H1 (cell line): ENCODE data around the gene MTMR6. TPM values are rescaled to one million over a fixed set of nuclear protein-coding genes. Genes with fewer than 3 reads are reported as not detected.

Experiments used
- CTCF ChIA-PET: fragments of 300-600 bp; sonication (Branson Sonifier 250); formaldehyde crosslinking; loops from one replicate; lab custom pipeline; 2021; ENCODE audit not compliant: partially characterized antibody; lab: Charles Lee
- POLR2A ChIA-PET: fragments of 300-600 bp; sonication (Branson Sonifier 250); formaldehyde crosslinking; loops from one replicate; lab custom pipeline; 2021; ENCODE audit warnings: inconsistent platforms; ENCODE audit not compliant: partially characterized antibody; lab: Charles Lee
- DNase-seq, 2 experiments: peaks; one replicate each; pipeline versions ENCODE4 v3.0.0 to v3.0.0-alpha.2; 2010 to 2022; ENCODE audit warnings: low spot score in 2 of 2, low read depth in 1 of 2, mixed read lengths in 1 of 2
- FAIRE-seq: peaks from 2 replicates; lab custom pipeline; 2011; peaks lifted over from hg19 to GRCh38; lab: Jason Lieb, UNC
- H2AFZ ChIP-seq: 2 replicates; pipeline ENCODE4 v1.8.1; 2012; ENCODE audit warnings: low read length, inconsistent platforms
- H2AK5ac ChIP-seq: 2 replicates; pipeline ENCODE4 v1.6.1; 2013; ENCODE audit warnings: low read depth, low read length
- H2BK120ac ChIP-seq: replicated peaks from 2 replicates; pipeline ENCODE3; 2013; ENCODE audit warnings: low read depth, low read length, inconsistent platforms
- H2BK12ac ChIP-seq: 2 replicates; pipeline ENCODE4 v1.6.1; 2013; ENCODE audit warnings: low read depth, low read length
- H2BK15ac ChIP-seq: 2 replicates; pipeline ENCODE4 v1.6.1; 2013; ENCODE audit warnings: low read length
- H2BK20ac ChIP-seq: 2 replicates; pipeline ENCODE4 v1.6.1; 2013; ENCODE audit warnings: low read length
- H2BK5ac ChIP-seq: 2 replicates; pipeline ENCODE4 v1.6.1; 2013; ENCODE audit warnings: low read depth, low read length
- H3K14ac ChIP-seq: 2 replicates; pipeline ENCODE4 v1.6.1; 2013; ENCODE audit warnings: inconsistent platforms; ENCODE audit not compliant: insufficient read length
- H3K18ac ChIP-seq: 2 replicates; pipeline ENCODE4 v1.6.1; 2013; ENCODE audit warnings: low read length; ENCODE audit errors: extremely low read depth
- H3K23ac ChIP-seq: 2 replicates; pipeline ENCODE4 v1.6.1; 2013; ENCODE audit warnings: inconsistent platforms; ENCODE audit not compliant: insufficient read length
- H3K23me2 ChIP-seq: 2 replicates; pipeline ENCODE4 v1.6.1; 2013; ENCODE audit warnings: low read depth, low read length
- H3K27ac ChIP-seq: 2 replicates; pipeline ENCODE4 v1.6.1; 2011; ENCODE audit warnings: low read depth, low read length, inconsistent platforms
- H3K27me3 ChIP-seq, 4 experiments: replicated peaks in 1 of 4; 1 replicate in 1 of 4; 2 replicates in 3 of 4; pipeline versions ENCODE4 v1.6.1 to v1.8.1; 2011 to 2013; ENCODE audit warnings: low read length in 3 of 4, mild to moderate bottlenecking in 3 of 4, inconsistent platforms in 2 of 4, mixed read lengths in 2 of 4, moderate library complexity in 1 of 4; ENCODE audit not compliant: control insufficient read depth in 3 of 4, insufficient read depth in 3 of 4; ENCODE audit errors: extremely low read depth in 1 of 4
- H3K36me3 ChIP-seq, 4 experiments: 2 replicates each; pipeline versions ENCODE4 v1.6.1 to v1.8.1; 2011 to 2013; ENCODE audit warnings: mild to moderate bottlenecking in 4 of 4, low read length in 3 of 4, moderate library complexity in 2 of 4, control low read depth in 1 of 4, inconsistent platforms in 1 of 4; ENCODE audit not compliant: insufficient read depth in 4 of 4, control insufficient read depth in 2 of 4
- H3K4ac ChIP-seq: replicated peaks from 2 replicates; pipeline ENCODE3; 2013; ENCODE audit warnings: low read length, low read depth, mixed read lengths, inconsistent platforms; ENCODE audit not compliant: insufficient read length
- H3K4me1 ChIP-seq, 4 experiments: replicated peaks in 1 of 4; 1 replicate in 1 of 4; 2 replicates in 3 of 4; pipeline versions ENCODE4 v1.6.1 to v1.8.1; 2011 to 2013; ENCODE audit warnings: low read length in 3 of 4, inconsistent platforms in 2 of 4, mixed read lengths in 1 of 4; ENCODE audit not compliant: insufficient read depth in 4 of 4, control insufficient read depth in 3 of 4
- H3K4me2 ChIP-seq, 2 experiments: 2 replicates each; pipeline versions ENCODE4 v1.6.1 to v1.8.1; 2011 to 2013; ENCODE audit warnings: low read depth in 2 of 2, low read length in 2 of 2, control low read depth in 1 of 2, inconsistent platforms in 1 of 2, mild to moderate bottlenecking in 1 of 2; ENCODE audit not compliant: insufficient read depth in 1 of 2
- H3K4me3 ChIP-seq, 4 experiments: fragments of 200-600, 300-600 bp in 1 of 4; sonication (generic), shearing (Covaris generic), sonication (Bioruptor Twin) in 1 of 4; 2 replicates each; pipeline versions ENCODE4 v1.5.1 to v1.8.1; 2011 to 2016; ENCODE audit warnings: low read length in 4 of 4, low read depth in 3 of 4, control low read depth in 2 of 4, inconsistent platforms in 2 of 4, mild to moderate bottlenecking in 2 of 4, mixed read lengths in 1 of 4, moderate library complexity in 1 of 4; ENCODE audit not compliant: insufficient read depth in 2 of 4; ENCODE audit errors: extremely low read depth in 1 of 4
- H3K56ac ChIP-seq: replicated peaks from 2 replicates; pipeline ENCODE3; 2013; ENCODE audit warnings: low read depth, mild to moderate bottlenecking, mixed read lengths, low read length, inconsistent platforms; ENCODE audit not compliant: insufficient read length
- H3K79me1 ChIP-seq: 2 replicates; pipeline ENCODE4 v1.6.1; 2013; ENCODE audit warnings: low read depth, low read length, control low read depth
- H3K79me2 ChIP-seq, 2 experiments: 2 replicates each; pipeline versions ENCODE4 v1.6.1 to v1.8.1; 2012 to 2013; ENCODE audit warnings: low read length in 2 of 2, mild to moderate bottlenecking in 2 of 2, inconsistent platforms in 1 of 2; ENCODE audit not compliant: insufficient read depth in 2 of 2, control insufficient read depth in 1 of 2
- H3K9ac ChIP-seq, 4 experiments: replicated peaks in 1 of 4; 1 replicate in 1 of 4; 2 replicates in 3 of 4; pipeline versions ENCODE4 v1.6.1 to v1.8.1; 2011 to 2013; ENCODE audit warnings: low read depth in 3 of 4, low read length in 3 of 4, control low read depth in 2 of 4, mild to moderate bottlenecking in 2 of 4, moderate library complexity in 2 of 4, inconsistent platforms in 1 of 4; ENCODE audit errors: extremely low read depth in 1 of 4
- H3K9me3 ChIP-seq, 2 experiments: 2 replicates each; pipeline versions ENCODE4 v1.6.1 to v1.8.1; 2012 to 2013; ENCODE audit warnings: mild to moderate bottlenecking in 2 of 2, moderate library complexity in 2 of 2, control low read depth in 1 of 2, inconsistent platforms in 1 of 2, low read depth in 1 of 2, low read length in 1 of 2, mixed read lengths in 1 of 2; ENCODE audit not compliant: insufficient read depth in 2 of 2
- H4K20me1 ChIP-seq, 2 experiments: replicated peaks in 1 of 2; 2 replicates each; pipeline versions ENCODE3 to v1.8.1; 2011 to 2013; ENCODE audit warnings: inconsistent platforms in 2 of 2, low read length in 2 of 2, mild to moderate bottlenecking in 1 of 2; ENCODE audit not compliant: insufficient read depth in 2 of 2, control insufficient read depth in 1 of 2
- H4K5ac ChIP-seq: 2 replicates; pipeline ENCODE4 v1.6.1; 2013; ENCODE audit warnings: low read length, low read depth, mixed read lengths, inconsistent platforms; ENCODE audit not compliant: insufficient read length
- H4K8ac ChIP-seq: 2 replicates; pipeline ENCODE4 v1.8.0; 2013; ENCODE audit warnings: mild to moderate bottlenecking, moderate library complexity, low read length, inconsistent platforms; ENCODE audit not compliant: insufficient read depth; ENCODE audit errors: extremely low read depth
- H4K91ac ChIP-seq: replicated peaks from 2 replicates; pipeline ENCODE3; 2013; ENCODE audit warnings: low read length, mixed read lengths, inconsistent platforms; ENCODE audit not compliant: insufficient read length
- WGBS, 2 experiments: shearing (Covaris generic) in 1 of 2; methylation state at CpG; one replicate each; pipeline versions ENCODE4 v1.1.6 to v1.1.7; 2013 to 2015; ENCODE audit warnings: low lambda C conversion rate in 2 of 2, mixed read lengths in 2 of 2, inconsistent platforms in 1 of 2, low coverage in 1 of 2, missing lambda C conversion rate in 1 of 2; ENCODE audit not compliant: insufficient replicate concordance in 2 of 2, insufficient coverage in 1 of 2, insufficient read length in 1 of 2; ENCODE audit errors: extremely low coverage in 1 of 2, missing lambda C conversion rate in 1 of 2; 5-methylcytosine and 5-hydroxymethylcytosine counted together
- polyA plus RNA-seq, 7 experiments: library from polyadenylated mRNA; depleted of rRNA in 3 of 7; stranded (reverse) in 5 of 7; unstranded in 2 of 7; fragments of >200 nt in 5 of 7; fragments of 200-250 nt in 2 of 7; gene quantifications; 1 replicate in 5 of 7; 2 replicates in 1 of 7; 4 replicates in 1 of 7; pipeline versions ENCODE4 v1.2.1 to v1.2.3, GENCODE V29; 2011 to 2013; ENCODE audit warnings: missing spikeins in 2 of 7, mixed read lengths in 2 of 7
- total RNA-seq: library from RNA; stranded (reverse); fragmentation: NEBNext Ultra II Directional; extraction: Animal tissue kit (Norgen Biotek cat#: 25700); gene quantifications from 2 replicates; pipeline ENCODE4 v1.2.1, GENCODE V29; 2021

MTMR6 gene
- total and polyA plus RNA-seq, 2 of the 8 experiments (the other 6 are each of a cell fraction or from before 2014, with no cell fraction given): 2.1 to 8.4 TPM

- Histone ChIP-seq H4K8ac (no peak overlapping the region), H2BK5ac (no peak overlapping the region), H4K20me1 (no peaks in the 10 kb centered on the region), H3K4ac (no peak overlapping the region), H4K5ac (no peak overlapping the region), H3K27me3 (peaks cover 0 to 3% (median 0%) of the 10 kb centered on the region in 4 experiments; a peak in 1 of 7 replicates), H3K18ac (no peak overlapping the region), H3K23ac (no peak overlapping the region), H3K79me2 (no peaks in the 10 kb centered on the region), H4K91ac (no peak overlapping the region), H2BK120ac (no peak overlapping the region), H3K4me3 (no peak overlapping the region), H2BK15ac (no peak overlapping the region), H3K9ac (no peak overlapping the region), H3K4me2 (no peak overlapping the region), H2BK20ac (no peak overlapping the region), H3K56ac (no peak overlapping the region), H3K36me3 (no peaks in the 10 kb centered on the region), H3K23me2 (peaks cover 5% of the 10 kb centered on the region; the same call in 1 of the 2 replicates), H3K79me1 (no peaks in the 10 kb centered on the region), H2BK12ac (no peak overlapping the region), H2AK5ac (no peak overlapping the region), H3K9me3 (no peaks in the 10 kb centered on the region), H3K14ac (no peak overlapping the region), H3K27ac (no peak overlapping the region), H2AFZ (peak overlapping the region; percentile 75; the same call in 1 of the 2 replicates), H3K4me1 (no peaks in the 10 kb centered on the region)
- 91% methylated on average over 2 of the region's 2 CpGs; no CpG with 5 or more reads in 1 of the 2 experiments for WGBS, 2 experiments
- ChIA-PET POLR2A (no interaction called here), CTCF (interaction anchor here (1.3 kb wide), 1 partner anchor 55 kb away, joined by 4 read pairs; no protein-coding TSS in a partner anchor)
- DNase-seq (no peak), FAIRE-seq (no peak)
Observed at GRCh38 chr13:25288966-25289365, 1.7 kb upstream of the MTMR6 start.
